ENCODE results near the gene PIK3CB. TPM values are rescaled to one million over a fixed set of nuclear protein-coding genes. Genes with fewer than 3 reads are reported as not detected.
"Not testable (repeated sequence)": the region's sequence is repeated elsewhere in the genome, so short reads cannot be mapped to it uniquely, and the experiment has no call there.

The PIK3CB gene
- total RNA-seq, 1 experiment from 2014 or later, result 8.3 TPM

DNA sequence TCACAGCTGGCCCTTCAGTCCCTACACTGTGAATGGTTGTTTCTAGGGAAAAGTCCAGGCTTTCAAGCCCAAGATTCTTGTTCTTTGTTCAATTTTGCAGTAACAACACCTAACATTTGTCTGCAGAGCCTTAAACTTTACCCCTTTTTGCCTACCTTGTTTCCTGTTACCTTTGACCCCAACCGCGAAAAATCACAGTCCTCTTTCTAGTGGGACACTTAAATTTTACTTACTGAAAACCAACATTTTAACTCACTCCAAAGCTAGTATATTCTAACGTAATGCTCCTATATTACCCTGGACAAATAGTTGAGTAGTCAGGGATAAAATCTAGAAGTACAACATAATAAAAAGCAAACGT lies 649 bp upstream of the PIK3CB start:
- ChIA-PET POLR2A (ENCODE audit: unreplicated experiment) (no interaction called here), CTCF (no interaction called here)
- no peaks in the 10 kb centered on the region for H4K20me1 ChIP-seq (ENCODE audit: low read length)
- H3K27me3 ChIP-seq (ENCODE audit: low read length), result no peaks in the 10 kb centered on the region
- intact Hi-C loops (cut with micrococcal nuclease), result loop anchor here (2.0 kb wide), 1 partner anchor 55 kb away; no protein-coding TSS in a partner anchor
- H3K9me3 ChIP-seq (ENCODE audit: low read length), result no peaks in the 10 kb centered on the region
- H3K9me2 ChIP-seq (replicated peaks; ENCODE audit: low read length), result no peaks in the 10 kb centered on the region
- H3K4me3 ChIP-seq (ENCODE audit: low read length), result peak overlapping the region; percentile 99
- peaks cover 5% of the 10 kb centered on the region; the same call in 1 of the 2 replicates for H3K4me1 ChIP-seq (ENCODE audit: insufficient read depth, low read length)
- TF ChIP-seq EZH2phosphoT487 (IDR thresholded peaks at IDR 0.05; ENCODE audit: borderline replicate concordance, low read length), result no peak
- TF ChIP-seq, protein P1, sequence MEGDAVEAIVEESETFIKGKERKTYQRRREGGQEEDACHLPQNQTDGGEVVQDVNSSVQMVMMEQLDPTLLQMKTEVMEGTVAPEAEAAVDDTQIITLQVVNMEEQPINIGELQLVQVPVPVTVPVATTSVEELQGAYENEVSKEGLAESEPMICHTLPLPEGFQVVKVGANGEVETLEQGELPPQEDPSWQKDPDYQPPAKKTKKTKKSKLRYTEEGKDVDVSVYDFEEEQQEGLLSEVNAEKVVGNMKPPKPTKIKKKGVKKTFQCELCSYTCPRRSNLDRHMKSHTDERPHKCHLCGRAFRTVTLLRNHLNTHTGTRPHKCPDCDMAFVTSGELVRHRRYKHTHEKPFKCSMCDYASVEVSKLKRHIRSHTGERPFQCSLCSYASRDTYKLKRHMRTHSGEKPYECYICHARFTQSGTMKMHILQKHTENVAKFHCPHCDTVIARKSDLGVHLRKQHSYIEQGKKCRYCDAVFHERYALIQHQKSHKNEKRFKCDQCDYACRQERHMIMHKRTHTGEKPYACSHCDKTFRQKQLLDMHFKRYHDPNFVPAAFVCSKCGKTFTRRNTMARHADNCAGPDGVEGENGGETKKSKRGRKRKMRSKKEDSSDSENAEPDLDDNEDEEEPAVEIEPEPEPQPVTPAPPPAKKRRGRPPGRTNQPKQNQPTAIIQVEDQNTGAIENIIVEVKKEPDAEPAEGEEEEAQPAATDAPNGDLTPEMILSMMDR (conservative IDR thresholded peaks at IDR 0.05; ENCODE audit: low read depth, low read length), result no peak
- TF ChIP-seq EZH2 (IDR thresholded peaks at IDR 0.05; ENCODE audit: low read length, unreplicated experiment), result no peak
- H3K4me2 ChIP-seq (ENCODE audit: low read length), result peak overlapping the region; percentile 85
- H3K27ac ChIP-seq (ENCODE audit: low read length), result peak overlapping the region; percentile 73
- no peaks in the 10 kb centered on the region for H3F3A ChIP-seq (ENCODE audit: low read length, unreplicated experiment)
- DNase-seq (no peak), ATAC-seq (no peak)
- TSS peak; percentile 97 for BruUV-seq (replicated peaks)
- H2AFZ ChIP-seq (ENCODE audit: low read length), result peak overlapping the region; percentile 86
- H3K36me3 ChIP-seq (ENCODE audit: low read depth, low read length), result no peaks in the 10 kb centered on the region
- peak overlapping the region; percentile 78 for H3K9ac ChIP-seq (ENCODE audit: low read length)
- peaks cover 34% of the 10 kb centered on the region for H3K79me2 ChIP-seq (ENCODE audit: low read length)

DNA sequence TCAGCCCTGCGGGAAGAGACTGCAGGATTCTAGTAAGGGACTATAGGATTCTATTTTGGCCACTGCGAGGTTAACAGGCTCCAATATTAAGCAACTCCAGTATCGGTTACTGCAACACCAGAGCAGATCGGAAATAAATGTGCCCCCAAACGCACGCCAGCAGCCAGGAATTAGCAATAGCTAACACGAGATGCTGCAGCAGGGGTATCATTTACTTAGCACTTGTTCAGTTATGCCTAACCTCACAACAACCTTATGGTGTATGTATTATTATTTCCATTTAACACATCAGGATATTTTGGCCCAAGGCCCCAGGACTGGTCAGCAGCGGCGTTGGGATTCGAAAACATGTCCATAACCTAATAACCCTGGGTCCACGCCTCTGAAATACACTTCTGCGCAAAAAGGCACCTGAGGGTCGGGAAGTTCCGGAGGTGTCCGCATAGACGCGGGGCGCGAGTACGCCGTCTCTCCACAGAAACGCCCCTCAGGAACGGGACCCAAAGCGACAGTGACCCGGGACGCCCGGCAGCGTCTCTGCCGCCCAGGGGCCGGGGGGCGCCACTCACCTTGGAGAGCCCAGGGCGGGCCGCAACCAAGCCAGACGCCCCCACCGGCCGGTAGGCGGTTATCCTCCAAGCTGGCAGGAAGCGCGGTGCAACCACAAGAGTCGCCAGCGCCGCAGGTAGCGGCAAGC lies 681 bp downstream of the PIK3CB start:
- ATAC-seq (peak; percentile 45), DNase-seq (peak; percentile 20)
- H3K9me2 ChIP-seq (replicated peaks; ENCODE audit: low read length), result no peaks in the 10 kb centered on the region
- intact Hi-C loops (cut with micrococcal nuclease), result loop anchor here (1.0 to 5.0 kb wide), 5 partner anchors 47 to 242 kb away; partner anchors contain the start of gene CEP70
- CTCF ChIA-PET, result no interaction called here
- H4K20me1 ChIP-seq (ENCODE audit: low read length), result no peaks in the 10 kb centered on the region
- no peaks in the 10 kb centered on the region for H3K36me3 ChIP-seq (ENCODE audit: low read depth, low read length)
- no peak for TF ChIP-seq EZH2phosphoT487 (IDR thresholded peaks at IDR 0.05; ENCODE audit: borderline replicate concordance, low read length)
- no peak for TF ChIP-seq EZH2 (IDR thresholded peaks at IDR 0.05; ENCODE audit: low read length, unreplicated experiment)
- TF ChIP-seq, protein P1 (conservative IDR thresholded peaks at IDR 0.05; ENCODE audit: low read depth, low read length), result peak; percentile 37; the same call in 1 of the 2 replicates
- BruUV-seq (replicated peaks), result no TSS peak
- H3K27me3 ChIP-seq (ENCODE audit: low read length), result no peaks in the 10 kb centered on the region
- peaks cover 47% of the 10 kb centered on the region for H3K79me2 ChIP-seq (ENCODE audit: low read length)
- H3K9ac ChIP-seq (ENCODE audit: low read length), result peak overlapping the region; percentile 78
- H3K27ac ChIP-seq (ENCODE audit: low read length), result peak overlapping the region; percentile 57
- H3K4me2 ChIP-seq (ENCODE audit: low read length), result peak overlapping the region; percentile 87
- H3F3A ChIP-seq (ENCODE audit: low read length, unreplicated experiment), result no peaks in the 10 kb centered on the region
- H3K4me1 ChIP-seq (ENCODE audit: insufficient read depth, low read length), result peaks cover 5% of the 10 kb centered on the region; the same call in 1 of the 2 replicates
- peak overlapping the region; percentile 80 for H2AFZ ChIP-seq (ENCODE audit: low read length)
- H3K4me3 ChIP-seq (ENCODE audit: low read length), result peak overlapping the region; percentile 99
- POLR2A ChIA-PET (ENCODE audit: unreplicated experiment), result no interaction called here
- no peaks in the 10 kb centered on the region for H3K9me3 ChIP-seq (ENCODE audit: low read length)

DNA sequence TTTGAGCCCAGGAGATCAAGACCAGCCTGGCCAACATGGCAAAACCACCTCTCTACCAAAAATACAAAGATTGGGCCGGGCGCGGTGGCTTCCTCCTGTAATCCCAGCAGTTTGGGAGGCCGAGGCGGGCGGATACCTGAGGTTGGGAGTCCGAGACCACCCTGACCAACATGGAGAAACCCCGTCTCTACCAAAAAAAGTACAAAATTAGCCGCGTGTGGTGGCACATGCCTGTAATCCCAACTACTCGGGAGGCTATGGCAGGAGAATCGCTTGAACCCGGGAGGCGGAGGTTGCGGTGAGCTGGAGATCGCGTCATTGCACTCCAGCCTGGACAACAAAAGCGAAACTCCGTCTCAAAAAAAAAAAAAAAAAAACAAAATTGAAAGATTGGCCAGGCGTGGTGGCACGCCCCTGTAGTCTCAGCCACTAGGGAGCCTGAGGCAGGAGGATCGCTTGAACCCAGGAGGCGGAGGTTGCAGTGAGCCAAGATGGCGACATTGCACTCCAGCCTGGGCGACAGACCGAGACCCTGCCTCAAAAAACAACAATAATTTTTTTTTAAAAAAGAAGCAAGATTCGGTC lies 2.2 kb downstream of the PIK3CB start:
- POLR2A ChIA-PET (ENCODE audit: unreplicated experiment); DNase-seq; BruUV-seq (replicated peaks); H3F3A ChIP-seq (ENCODE audit: low read length, unreplicated experiment); H3K36me3 ChIP-seq (ENCODE audit: low read depth, low read length); H3K9me3 ChIP-seq (ENCODE audit: low read length); CTCF ChIA-PET; H3K4me1 ChIP-seq (ENCODE audit: insufficient read depth, low read length); H4K20me1 ChIP-seq (ENCODE audit: low read length); H3K9me2 ChIP-seq (replicated peaks; ENCODE audit: low read length); H2AFZ ChIP-seq (ENCODE audit: low read length); H3K27me3 ChIP-seq (ENCODE audit: low read length); ATAC-seq: not testable (repeated sequence)
- peak overlapping the region; percentile 57 for H3K27ac ChIP-seq (ENCODE audit: low read length)
- peak overlapping the region; percentile 99 for H3K4me3 ChIP-seq (ENCODE audit: low read length)
- intact Hi-C loops (cut with micrococcal nuclease), result loop anchor here (5.0 kb wide), 2 partner anchors 45 to 240 kb away; partner anchors contain the start of gene CEP70
- H3K79me2 ChIP-seq (ENCODE audit: low read length), result peaks cover 58% of the 10 kb centered on the region
- H3K4me2 ChIP-seq (ENCODE audit: low read length), result peak overlapping the region; percentile 87
- H3K9ac ChIP-seq (ENCODE audit: low read length), result peak overlapping the region; percentile 27; the same call in 1 of the 2 replicates

Measured in PC-3 (cell line).